H1 (cell line): Measurements from ENCODE around the gene LOXHD1. TPM values are rescaled to one million over a fixed set of nuclear protein-coding genes. Genes with fewer than 3 reads are reported as not detected.

Source experiments
- RXRA ChIP-seq: IDR thresholded peaks from 2 replicates; pipeline ENCODE4 v1.6.1; 2011; ENCODE audit warnings: low read depth, mild to moderate bottlenecking, low read length, moderate library complexity; ENCODE audit not compliant: insufficient read depth
- SIX5 ChIP-seq: IDR thresholded peaks from 2 replicates; pipeline ENCODE4 v1.6.1; 2011; ENCODE audit warnings: mild to moderate bottlenecking, low read depth, low read length
- TEAD4 ChIP-seq: IDR thresholded peaks from 2 replicates; pipeline ENCODE4 v1.6.1; 2012; ENCODE audit warnings: low read depth, low read length, inconsistent platforms, mixed read lengths
- polyA plus RNA-seq, 7 experiments: library from polyadenylated mRNA; depleted of rRNA in 3 of 7; stranded (reverse) in 5 of 7; unstranded in 2 of 7; fragments of >200 nt in 5 of 7; fragments of 200-250 nt in 2 of 7; gene quantifications; 1 replicate in 5 of 7; 2 replicates in 1 of 7; 4 replicates in 1 of 7; pipeline versions ENCODE4 v1.2.1 to v1.2.3, GENCODE V29; 2011 to 2013; ENCODE audit warnings: missing spikeins in 2 of 7, mixed read lengths in 2 of 7
- total RNA-seq: library from RNA; stranded (reverse); fragmentation: NEBNext Ultra II Directional; extraction: Animal tissue kit (Norgen Biotek cat#: 25700); gene quantifications from 2 replicates; pipeline ENCODE4 v1.2.1, GENCODE V29; 2021

The LOXHD1 gene
- total and polyA plus RNA-seq, 2 of the 8 experiments (the other 6 are each of a cell fraction or from before 2014, with no cell fraction given) = 0.02 TPM; not detected in 1

- TF ChIP-seq SIX5 = no peak
- TF ChIP-seq RXRA = no peak
- TF ChIP-seq TEAD4 = no peak
- TF ChIP-seq, all 59 proteins: peak for 0
Observed at GRCh38 chr18:46554406-46555080, 102.5 kb downstream of the LOXHD1 start (continued).
